ENCODE results near the gene HIRIP3. TPM values are rescaled to one million over a fixed set of nuclear protein-coding genes. Genes with fewer than 3 reads are reported as not detected.

Gene HIRIP3
- total RNA-seq, 1 experiment from 2014 or later = 9.6 TPM

DNA sequence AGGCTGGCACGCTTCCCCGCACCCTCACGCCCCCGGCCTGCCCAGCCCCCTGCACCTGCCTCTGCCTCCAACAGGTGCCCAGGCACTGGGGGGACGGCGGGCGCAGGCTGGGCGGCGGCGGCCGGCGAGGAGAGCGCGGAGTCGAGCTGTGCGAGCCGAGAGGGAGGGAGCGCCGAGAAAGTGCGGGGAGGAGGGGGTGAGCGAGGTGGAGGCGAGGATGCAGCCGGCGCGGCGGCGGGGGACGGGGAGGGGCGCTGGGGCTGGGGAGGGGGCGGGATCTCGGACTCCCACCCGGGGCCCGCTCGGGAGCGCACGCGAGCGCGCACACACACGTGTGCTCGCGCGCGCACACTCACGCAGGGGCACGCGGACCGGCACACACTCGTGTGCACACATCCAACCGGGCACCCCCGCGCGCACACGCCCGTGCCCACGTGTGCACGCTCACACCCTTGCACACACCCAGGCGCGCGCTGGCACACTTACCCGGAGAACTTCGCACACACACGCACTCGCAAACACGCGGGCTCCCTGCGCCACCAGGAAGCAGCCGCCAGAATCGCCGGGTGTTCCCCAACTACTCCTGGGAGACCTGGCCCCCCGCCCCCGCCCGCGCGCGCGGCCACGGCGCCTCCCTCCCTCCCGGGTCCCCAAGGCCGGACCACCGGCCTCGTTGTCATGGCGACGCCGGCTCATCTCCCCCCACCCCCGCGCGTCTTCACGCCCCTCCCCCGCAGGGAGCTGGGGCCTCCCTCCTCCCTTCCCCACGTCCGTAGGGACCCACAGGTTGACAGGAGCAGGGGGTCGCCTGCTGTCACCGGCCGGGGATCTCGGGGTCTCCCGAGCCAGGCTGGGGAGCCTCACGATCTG lies 15.7 kb upstream of the HIRIP3 start, which contains the start of gene DOC2A:
Gene DOC2A (minus strand): TSS at position 184 of the 870 bp plus-strand sequence. CDS start 805 bp downstream, outside the sequence.
- Histone ChIP-seq H3K79me2 (ENCODE audit: low read length) (no peaks in the 10 kb centered on the region), H3K9ac (ENCODE audit: low read length) (0 out of 2 replicates have a peak within 1 kb of the TSS, but pooled peaks have one; percentile 30), H3K36me3 (ENCODE audit: insufficient read depth, low read length) (no peaks in the 10 kb centered on the region), H3K4me3 (ENCODE audit: low read length) (peak within 1 kb of the TSS; percentile 48; the same call in 1 of the 2 replicates), H3K27ac (ENCODE audit: low read length) (no peak within 1 kb of the TSS), H3K4me2 (ENCODE audit: low read depth, low read length, poor library complexity, severe bottlenecking) (peak within 1 kb of the TSS; percentile 47), H3K9me2 (replicated peaks; ENCODE audit: insufficient read depth, low read length) (no peaks in the 10 kb centered on the region), H3K27me3 (ENCODE audit: low read length) (no peaks in the 10 kb centered on the region), H3K4me1 (ENCODE audit: low read length) (peaks cover 6% of the 10 kb centered on the region), H4K20me1 (ENCODE audit: insufficient read depth, low read depth, low read length) (no peaks in the 10 kb centered on the region), H2AFZ (ENCODE audit: low read length) (no peak within 1 kb of the TSS), H3K9me3 (ENCODE audit: low read length) (no peaks in the 10 kb centered on the region)
- DNase-seq = no peak

DNA sequence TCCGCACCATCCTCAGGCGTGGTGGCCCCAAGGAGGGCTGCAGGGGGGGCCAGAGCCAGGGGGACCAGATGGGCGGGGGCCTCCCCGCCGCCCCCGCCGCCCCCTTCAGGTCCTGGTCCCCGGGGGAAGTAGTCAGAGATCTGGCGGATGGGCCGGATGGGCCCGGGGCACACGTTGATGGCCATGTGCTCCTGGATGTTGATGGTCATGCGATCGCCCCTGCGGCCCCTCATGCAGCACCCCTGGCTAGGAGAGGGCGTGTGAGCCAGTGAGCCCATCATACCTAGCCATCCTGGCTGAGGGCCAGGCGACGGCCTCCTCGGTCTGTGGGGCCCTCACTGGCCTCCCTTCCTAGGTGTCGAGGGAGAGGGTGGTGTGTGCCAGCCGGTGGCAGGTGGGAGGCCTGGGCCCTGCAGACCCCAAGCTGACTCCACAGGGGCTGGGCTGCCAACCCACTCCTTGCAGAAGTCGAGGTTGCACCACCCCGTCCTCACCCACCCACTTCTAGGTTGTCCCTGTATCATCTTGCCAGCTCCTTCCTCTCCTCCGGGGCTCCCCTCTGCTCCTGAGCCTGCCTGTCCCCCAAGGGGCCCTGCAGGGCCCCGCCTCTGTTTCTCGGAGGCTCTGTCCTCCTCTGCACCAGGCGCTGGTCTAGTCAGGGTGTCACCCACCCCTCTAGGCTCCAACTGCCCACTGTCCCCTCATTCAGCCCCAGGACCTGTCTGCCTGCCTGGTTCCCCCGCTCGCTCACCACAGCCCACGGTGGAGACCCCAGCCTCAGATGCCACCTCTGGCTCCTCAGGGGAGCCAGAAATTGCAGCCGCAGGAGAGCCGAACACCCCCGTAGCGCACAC lies 14.8 kb upstream of the HIRIP3 start:
- Histone ChIP-seq H3K36me3 (ENCODE audit: insufficient read depth, low read length) (no peaks in the 10 kb centered on the region), H2AFZ (ENCODE audit: low read length) (no peak overlapping the region), H3K4me2 (ENCODE audit: low read depth, low read length, poor library complexity, severe bottlenecking) (peak overlapping the region; percentile 47)

DNA sequence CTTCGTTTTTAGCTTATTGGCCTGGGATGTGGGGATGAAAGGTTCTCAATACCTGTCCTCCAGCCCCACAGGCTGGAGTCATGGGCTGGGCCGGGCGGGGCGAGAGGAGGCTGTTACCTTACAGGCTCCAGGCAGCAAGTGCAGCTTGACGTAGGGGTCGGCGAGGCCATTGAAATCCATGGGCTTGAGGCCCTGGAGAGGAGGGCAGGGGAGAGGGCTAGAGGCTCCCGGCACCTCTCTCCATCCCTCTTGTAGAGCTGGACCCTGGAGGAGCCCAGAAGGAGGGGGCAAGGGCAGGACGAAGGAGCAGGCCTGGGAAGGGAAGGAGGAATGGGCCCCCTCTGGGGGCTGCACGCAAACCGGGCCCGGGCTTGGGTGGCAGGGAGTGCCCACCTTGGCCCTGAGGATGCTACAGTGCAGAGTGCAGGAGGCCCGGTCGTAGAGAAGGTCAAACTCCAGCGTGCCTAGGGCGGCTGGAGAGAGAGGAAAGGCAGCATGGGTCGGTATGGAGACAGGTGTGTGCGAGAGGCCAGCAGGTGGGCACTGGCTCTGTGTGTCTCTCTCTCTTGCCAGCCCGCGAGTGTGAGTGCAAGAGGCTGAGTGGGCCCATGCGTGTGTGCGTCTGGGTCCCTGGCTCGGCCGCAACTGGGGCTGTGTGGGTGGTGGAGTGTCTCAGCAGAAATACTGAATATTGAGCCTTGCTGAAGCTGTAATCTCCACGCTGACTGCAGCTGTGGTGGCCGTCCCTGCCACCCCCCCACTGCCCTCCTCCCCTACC lies 13.9 kb upstream of the HIRIP3 start:
- peaks cover 22% of the 10 kb centered on the region for H3K4me1 ChIP-seq (ENCODE audit: low read length)

More for the DNA sequence above, 14.8 kb upstream of the HIRIP3 start:
- Histone ChIP-seq H3K27me3 (ENCODE audit: low read length) (no peaks in the 10 kb centered on the region), H3K9me2 (replicated peaks; ENCODE audit: insufficient read depth, low read length) (no peaks in the 10 kb centered on the region), H3K9ac (ENCODE audit: low read length) (no peak overlapping the region), H3K4me3 (ENCODE audit: low read length) (peak overlapping the region; percentile 48; the same call in 1 of the 2 replicates), H3K27ac (ENCODE audit: low read length) (no peak overlapping the region), H4K20me1 (ENCODE audit: insufficient read depth, low read depth, low read length) (0 out of 2 replicates have a peak, but pooled peaks cover 5% of the 10 kb centered on the region), H3K9me3 (ENCODE audit: low read length) (no peaks in the 10 kb centered on the region), H3K4me1 (ENCODE audit: low read length) (peaks cover 14% of the 10 kb centered on the region), H3K79me2 (ENCODE audit: low read length) (no peaks in the 10 kb centered on the region)
- no peak for DNase-seq

DNA sequence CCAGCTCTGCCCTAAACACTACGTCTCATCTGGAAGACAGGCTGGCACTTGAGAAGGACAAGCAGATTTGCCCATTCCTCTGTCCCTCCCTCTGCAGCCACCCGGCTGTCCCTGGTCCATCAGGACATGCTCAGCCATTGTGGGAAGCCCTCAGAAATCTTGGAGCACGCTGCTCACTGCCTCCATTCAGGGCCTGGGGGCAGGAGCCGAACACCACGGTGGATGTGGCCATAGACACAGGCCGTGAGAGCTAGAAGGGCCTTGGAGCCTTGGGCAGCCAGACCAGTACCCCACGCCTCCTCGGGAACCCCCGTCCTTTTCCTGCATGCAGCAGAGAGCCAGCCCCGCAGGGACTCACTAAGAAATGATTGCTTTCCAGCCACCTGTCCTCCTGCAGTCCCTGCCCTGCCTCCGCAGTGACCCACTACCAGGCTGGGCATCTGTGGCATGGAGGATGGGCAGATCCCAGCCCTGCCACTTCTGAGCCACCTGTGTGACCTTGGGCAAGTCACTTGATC lies 12.0 kb upstream of the HIRIP3 start:
- H3K9me2 ChIP-seq (replicated peaks; ENCODE audit: insufficient read depth, low read length) = no peaks in the 10 kb centered on the region
- no peaks in the 10 kb centered on the region for H3K36me3 ChIP-seq (ENCODE audit: insufficient read depth, low read length)
- H3K27me3 ChIP-seq (ENCODE audit: low read length) = no peaks in the 10 kb centered on the region
- no peak overlapping the region for H3K9ac ChIP-seq (ENCODE audit: low read length)
- peaks cover 25% of the 10 kb centered on the region for H3K4me1 ChIP-seq (ENCODE audit: low read length)
- H2AFZ ChIP-seq (ENCODE audit: low read length) = no peak overlapping the region
- H3K4me3 ChIP-seq (ENCODE audit: low read length) = no peak overlapping the region
- H3K79me2 ChIP-seq (ENCODE audit: low read length) = no peaks in the 10 kb centered on the region
- no peak overlapping the region for H3K4me2 ChIP-seq (ENCODE audit: low read depth, low read length, poor library complexity, severe bottlenecking)
- H4K20me1 ChIP-seq (ENCODE audit: insufficient read depth, low read depth, low read length) = 0 out of 2 replicates have a peak, but pooled peaks cover 10% of the 10 kb centered on the region
- H3K9me3 ChIP-seq (ENCODE audit: low read length) = no peaks in the 10 kb centered on the region
- DNase-seq = no peak
- no peak overlapping the region for H3K27ac ChIP-seq (ENCODE audit: low read length)

More for the DNA sequence above, 13.9 kb upstream of the HIRIP3 start:
- no peaks in the 10 kb centered on the region for H3K9me3 ChIP-seq (ENCODE audit: low read length)
- no peak overlapping the region for H2AFZ ChIP-seq (ENCODE audit: low read length)
- H4K20me1 ChIP-seq (ENCODE audit: insufficient read depth, low read depth, low read length) = 0 out of 2 replicates have a peak, but pooled peaks cover 5% of the 10 kb centered on the region
- no peak overlapping the region for H3K27ac ChIP-seq (ENCODE audit: low read length)
- H3K27me3 ChIP-seq (ENCODE audit: low read length) = no peaks in the 10 kb centered on the region
- no peak overlapping the region for H3K9ac ChIP-seq (ENCODE audit: low read length)
- H3K79me2 ChIP-seq (ENCODE audit: low read length) = no peaks in the 10 kb centered on the region
- no peak overlapping the region for H3K4me2 ChIP-seq (ENCODE audit: low read depth, low read length, poor library complexity, severe bottlenecking)
- no peak overlapping the region for H3K4me3 ChIP-seq (ENCODE audit: low read length)
- no peak for DNase-seq
- H3K9me2 ChIP-seq (replicated peaks; ENCODE audit: insufficient read depth, low read length) = no peaks in the 10 kb centered on the region
- no peaks in the 10 kb centered on the region for H3K36me3 ChIP-seq (ENCODE audit: insufficient read depth, low read length)

DNA sequence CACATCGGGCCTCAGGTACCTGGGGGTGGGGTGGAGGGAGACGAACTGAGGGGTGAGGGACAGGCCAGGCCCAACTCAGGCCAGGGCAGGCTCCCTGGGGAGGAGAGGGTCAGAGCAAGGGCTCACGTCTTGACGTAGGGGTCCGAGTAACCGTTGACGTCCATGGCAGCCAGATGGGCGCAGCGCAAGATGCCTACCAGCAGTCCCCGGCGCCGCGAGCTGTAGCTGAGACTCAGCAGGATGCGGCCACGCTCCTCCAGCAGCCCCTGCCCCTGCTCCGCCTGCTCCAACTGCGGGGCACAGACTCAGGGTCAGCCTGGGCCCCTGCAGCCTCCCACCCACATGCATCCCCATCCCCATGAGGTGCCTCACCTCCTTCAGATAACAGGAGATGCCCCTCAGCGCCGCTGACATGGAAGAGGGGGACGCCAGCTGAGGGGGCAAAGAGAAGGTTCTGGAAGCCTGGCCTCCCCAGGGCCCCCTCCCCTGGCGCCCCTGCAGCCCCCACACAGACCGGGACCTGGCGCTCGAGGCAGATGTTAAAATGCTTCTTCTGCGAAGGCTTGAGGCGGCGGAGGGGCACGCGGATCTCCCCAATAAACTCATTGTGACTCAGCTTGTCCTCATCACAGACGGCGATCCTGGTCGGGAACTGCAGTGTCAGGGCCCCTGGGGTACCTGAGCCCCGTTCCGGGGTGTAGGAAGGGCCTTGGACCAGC lies 11.4 kb upstream of the HIRIP3 start:
- Histone ChIP-seq H3K4me2 (ENCODE audit: low read depth, low read length, poor library complexity, severe bottlenecking) (no peak overlapping the region), H3K4me1 (ENCODE audit: low read length) (peaks cover 25% of the 10 kb centered on the region), H3K27me3 (ENCODE audit: low read length) (no peaks in the 10 kb centered on the region), H3K79me2 (ENCODE audit: low read length) (no peaks in the 10 kb centered on the region), H3K27ac (ENCODE audit: low read length) (no peak overlapping the region), H2AFZ (ENCODE audit: low read length) (no peak overlapping the region), H4K20me1 (ENCODE audit: insufficient read depth, low read depth, low read length) (0 out of 2 replicates have a peak, but pooled peaks cover 10% of the 10 kb centered on the region), H3K9me3 (ENCODE audit: low read length) (no peaks in the 10 kb centered on the region), H3K9me2 (replicated peaks; ENCODE audit: insufficient read depth, low read length) (no peaks in the 10 kb centered on the region), H3K4me3 (ENCODE audit: low read length) (no peak overlapping the region), H3K36me3 (ENCODE audit: insufficient read depth, low read length) (no peaks in the 10 kb centered on the region), H3K9ac (ENCODE audit: low read length) (no peak overlapping the region)
- no peak for DNase-seq

DNA sequence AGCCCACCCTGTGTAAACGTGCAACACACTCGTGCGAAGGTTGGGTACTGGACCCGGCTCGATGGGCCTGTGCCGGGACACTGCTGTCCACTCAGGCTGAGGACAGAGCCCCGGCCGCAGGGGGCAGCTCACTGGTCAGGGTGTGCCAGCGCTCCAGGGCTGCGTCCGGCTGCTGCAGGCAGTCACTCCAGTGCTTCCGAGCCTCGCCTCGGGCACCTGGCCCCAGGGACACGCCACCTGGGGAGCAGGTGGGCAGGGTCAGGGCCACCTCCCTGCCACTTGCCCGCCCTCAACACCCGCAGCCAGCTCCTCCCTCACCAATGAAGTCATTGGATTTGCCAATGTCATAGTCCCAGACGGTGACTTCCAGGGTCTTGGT lies 10.7 kb upstream of the HIRIP3 start:
- Histone ChIP-seq H3K9me3 (ENCODE audit: low read length) (no peaks in the 10 kb centered on the region), H3K4me3 (ENCODE audit: low read length) (no peak overlapping the region), H3K4me1 (ENCODE audit: low read length) (peaks cover 25% of the 10 kb centered on the region)

More for the DNA sequence above, 10.7 kb upstream of the HIRIP3 start:
- H3K27ac ChIP-seq (ENCODE audit: low read length) = no peak overlapping the region
- no peaks in the 10 kb centered on the region for H3K9me2 ChIP-seq (replicated peaks; ENCODE audit: insufficient read depth, low read length)
- H2AFZ ChIP-seq (ENCODE audit: low read length) = no peak overlapping the region
- H3K9ac ChIP-seq (ENCODE audit: low read length) = no peak overlapping the region
- H3K36me3 ChIP-seq (ENCODE audit: insufficient read depth, low read length) = no peaks in the 10 kb centered on the region
- H3K79me2 ChIP-seq (ENCODE audit: low read length) = no peaks in the 10 kb centered on the region
- H3K4me2 ChIP-seq (ENCODE audit: low read depth, low read length, poor library complexity, severe bottlenecking) = no peak overlapping the region
- H4K20me1 ChIP-seq (ENCODE audit: insufficient read depth, low read depth, low read length) = 0 out of 2 replicates have a peak, but pooled peaks cover 10% of the 10 kb centered on the region
- no peaks in the 10 kb centered on the region for H3K27me3 ChIP-seq (ENCODE audit: low read length)
- no peak for DNase-seq
